Measurements from ENCODE around the gene SLC2A1.
A peak's percentile ranks its signal among the peaks of the same experiment; 100 is the strongest.

- no peak for TF ChIP-seq POLR2A (IDR thresholded peaks at IDR 0.05)
- TF ChIP-seq CTCF (IDR thresholded peaks at IDR 0.05) = peak; percentile 36 to 68 (median 54)
Measured at GRCh38 chr1:42922687-42923366, 35.8 kb downstream of the SLC2A1 start.
